SU-DHL-6 (cell line): Measurements from ENCODE around the gene MORN3.

Experiments
- CTCF ChIP-seq: fragments of 200-600 bp; sonication (generic); IDR thresholded peaks from one replicate; pipeline ENCODE4 v1.5.1; 2017; ENCODE audit warnings: antibody characterized with exemption, mild to moderate bottlenecking, low read length, moderate library complexity; ENCODE audit not compliant: insufficient read depth, poor library complexity, severe bottlenecking
- EZH2phosphoT487 ChIP-seq: fragments of 200-600 bp; sonication (generic), shearing (Covaris generic); conservative IDR thresholded peaks from 2 replicates; pipeline ENCODE4 v1.6.1; 2018; ENCODE audit warnings: mild to moderate bottlenecking, antibody characterized with exemption, low read length, moderate library complexity, mixed read lengths

GRCh38 chr12:121715862-121716435, 46.5 kb upstream of the MORN3 start:
- no peak for TF ChIP-seq EZH2phosphoT487
- TF ChIP-seq CTCF = no peak
